GM23338 (cell line): ENCODE results near the gene VIPAS39. TPM values are rescaled to one million over a fixed set of nuclear protein-coding genes. Genes with fewer than 3 reads are reported as not detected.

ENCODE experiments used
- ATAC-seq: fragments of 200-7000 bp; cut with Tn5 transposase; 3 replicates; pipeline ENCODE4 v1.9.1; 2020
- DNase-seq: peaks from one replicate; pipeline ENCODE4 v3.0.0-alpha.2; 2015; ENCODE audit warnings: low spot score
- H2AFZ ChIP-seq: fragments of 200-600 bp; sonication (generic); 2 replicates; pipeline ENCODE4 v1.8.0; 2016; ENCODE audit warnings: antibody characterized with exemption, mild to moderate bottlenecking, moderate library complexity
- H3F3A ChIP-seq: fragments of 200-600 bp; sonication (generic); replicated peaks from 2 replicates; pipeline ENCODE4 v1.8.0; 2017; ENCODE audit warnings: antibody characterized with exemption, mixed run types, low read depth
- H3K27ac ChIP-seq: fragments of 200-600 bp; sonication (generic); 2 replicates; pipeline ENCODE4 v1.6.1; 2016; ENCODE audit warnings: low read depth
- H3K27me3 ChIP-seq: fragments of 200-600 bp; sonication (generic); 2 replicates; pipeline ENCODE4 v1.8.0; 2016; ENCODE audit warnings: mild to moderate bottlenecking, mixed run types, moderate library complexity; ENCODE audit not compliant: insufficient read depth
- H3K36me3 ChIP-seq: fragments of 200-600 bp; sonication (generic); 2 replicates; pipeline ENCODE4 v1.8.0; 2016; ENCODE audit warnings: mild to moderate bottlenecking; ENCODE audit not compliant: insufficient read depth
- H3K4me1 ChIP-seq: fragments of 200-600 bp; sonication (generic); 2 replicates; pipeline ENCODE4 v1.8.0; 2016; ENCODE audit warnings: mild to moderate bottlenecking, moderate library complexity; ENCODE audit not compliant: insufficient read depth
- H3K4me2 ChIP-seq: fragments of 200-600 bp; sonication (generic); 2 replicates; pipeline ENCODE4 v1.7.1; 2017; ENCODE audit warnings: mixed run types
- H3K4me3 ChIP-seq: fragments of 200-600 bp; sonication (generic); 2 replicates; pipeline ENCODE4 v1.6.1; 2016; ENCODE audit warnings: mixed run types
- H3K79me2 ChIP-seq: fragments of 200-600 bp; sonication (generic); replicated peaks from 2 replicates; pipeline ENCODE4 v1.8.0; 2017; ENCODE audit warnings: mild to moderate bottlenecking; ENCODE audit not compliant: insufficient read depth
- H3K9me2 ChIP-seq: fragments of 200-600 bp; sonication (generic); 2 replicates; pipeline ENCODE4 v1.8.0; 2017; ENCODE audit not compliant: insufficient read depth
- H4K20me1 ChIP-seq: fragments of 200-600 bp; sonication (generic); replicated peaks from 2 replicates; pipeline ENCODE4 v1.8.0; 2017; ENCODE audit warnings: mild to moderate bottlenecking; ENCODE audit not compliant: insufficient read depth
- H3K27ac Mint-ChIP-seq: 2 replicates; pipeline ENCODE4 v1.8.0; 2020; ENCODE audit warnings: inconsistent platforms, mild to moderate bottlenecking, moderate library complexity, mixed read lengths
- H3K27me3 Mint-ChIP-seq: 3 replicates; pipeline ENCODE4 v1.8.0; 2022; ENCODE audit warnings: low read depth, mild to moderate bottlenecking, moderate library complexity, mixed read lengths, inconsistent platforms; ENCODE audit not compliant: insufficient read depth, poor library complexity
- H3K36me3 Mint-ChIP-seq: 3 replicates; pipeline ENCODE4 v1.8.0; 2021; ENCODE audit warnings: low read depth, mild to moderate bottlenecking, inconsistent platforms, moderate library complexity, mixed read lengths
- H3K4me1 Mint-ChIP-seq: 3 replicates; pipeline ENCODE4 v1.8.0; 2020; ENCODE audit warnings: mild to moderate bottlenecking, inconsistent platforms, mixed read lengths
- H3K4me3 Mint-ChIP-seq: 3 replicates; pipeline ENCODE4 v1.8.0; 2021; ENCODE audit warnings: moderate library complexity, mild to moderate bottlenecking, inconsistent platforms, mixed read lengths
- H3K9me3 Mint-ChIP-seq: 3 replicates; pipeline ENCODE4 v1.8.0; 2020; ENCODE audit warnings: moderate library complexity, mild to moderate bottlenecking, inconsistent platforms, mixed read lengths
- CREB1 ChIP-seq: fragments of 250-450 bp; sonication (Bioruptor Pico); IDR thresholded peaks from 2 replicates; pipeline ENCODE4 v1.5.0; 2020; ENCODE audit warnings: low read depth, mild to moderate bottlenecking, moderate library complexity
- EZH2 ChIP-seq: fragments of 200-600 bp; sonication (generic); IDR thresholded peaks from one replicate; pipeline ENCODE4 v1.8.0; 2017; ENCODE audit warnings: antibody characterized with exemption, mild to moderate bottlenecking, low read depth; ENCODE audit not compliant: unreplicated experiment
- EZH2phosphoT487 ChIP-seq: fragments of 200-600 bp; sonication (generic); IDR thresholded peaks from one replicate; pipeline ENCODE4 v1.8.1; 2018; ENCODE audit warnings: antibody characterized with exemption; ENCODE audit not compliant: unreplicated experiment
- JUNB ChIP-seq: IDR thresholded peaks from one replicate; pipeline ENCODE4 v1.6.1; 2016; ENCODE audit warnings: antibody characterized with exemption; ENCODE audit not compliant: unreplicated experiment
- NANOG ChIP-seq: IDR thresholded peaks from 2 replicates; pipeline ENCODE4 v1.6.1; 2016; ENCODE audit warnings: antibody characterized with exemption, borderline replicate concordance
- POLR2AphosphoS5 ChIP-seq: IDR thresholded peaks from 2 replicates; pipeline ENCODE4 v1.6.1; 2016; ENCODE audit warnings: antibody characterized with exemption, low read depth
- REST ChIP-seq: IDR thresholded peaks from one replicate; pipeline ENCODE4 v1.6.1; 2018; ENCODE audit warnings: antibody characterized with exemption; ENCODE audit not compliant: unreplicated experiment
- STAT1 ChIP-seq: IDR thresholded peaks from one replicate; pipeline ENCODE4 v1.6.1; 2016; ENCODE audit warnings: antibody characterized with exemption; ENCODE audit not compliant: unreplicated experiment
- ZNF114 ChIP-seq: fragments of 250-450 bp; sonication (Bioruptor Pico); IDR thresholded peaks from 2 replicates; pipeline ENCODE4 v1.5.0; 2020; ENCODE audit warnings: mild to moderate bottlenecking, moderate library complexity
- ZNF331 ChIP-seq: fragments of 250-450 bp; sonication (Bioruptor Pico); IDR thresholded peaks from 2 replicates; pipeline ENCODE4 v1.5.0; 2020; ENCODE audit warnings: low read depth, mild to moderate bottlenecking, moderate library complexity
- ZNF462 ChIP-seq: fragments of 250-450 bp; sonication (Bioruptor Pico); IDR thresholded peaks from 2 replicates; pipeline ENCODE4 v1.5.0; 2020; ENCODE audit warnings: mild to moderate bottlenecking, moderate library complexity
- polyA plus RNA-seq: library from polyadenylated mRNA; unstranded; fragments of >200 nt; fragmentation: Nextera tagmentation; extraction: Ambion mirVana; gene quantifications from 2 replicates; pipeline ENCODE4 v1.2.1, GENCODE V29; 2016
- total RNA-seq: library from RNA; depleted of rRNA; stranded (reverse); fragments of >200 nt; shearing (Covaris generic); gene quantifications from 2 replicates; pipeline ENCODE4 v1.2.3, GENCODE V29; 2014
- TF ChIP-seq, protein P1 (sequence below): IDR thresholded peaks from 2 replicates; pipeline ENCODE4 v1.6.1; 2016; ENCODE audit warnings: antibody characterized with exemption
- TF ChIP-seq, protein P2 (sequence below), 2 experiments: fragments of 200-600 bp in 1 of 2; sonication (generic) in 1 of 2; conservative IDR thresholded peaks; 2 replicates each; pipeline versions ENCODE4 v1.5.1 to v1.6.1; 2016 to 2017; ENCODE audit warnings: antibody characterized with exemption in 2 of 2, low read depth in 2 of 2, mild to moderate bottlenecking in 2 of 2, moderate library complexity in 1 of 2

Gene VIPAS39
- total and polyA plus RNA-seq, 2 experiments from 2014 or later, result 9.4 to 21.8 TPM

GRCh38 chr14:77407158-77407557 lies 50.2 kb downstream of the VIPAS39 start:
- H3K79me2 ChIP-seq, result no peaks in the 10 kb centered on the region
- no peak overlapping the region for H3K4me2 ChIP-seq
- H3K36me3 ChIP-seq, result no peaks in the 10 kb centered on the region
- Mint-ChIP-seq H3K4me1 (peaks cover 4% of the 10 kb centered on the region; the same call in 2 of the 3 replicates), H3K27me3 (no peaks in the 10 kb centered on the region), H3K27ac (no peak overlapping the region), H3K9me3 (no peaks in the 10 kb centered on the region), H3K4me3 (no peak overlapping the region), H3K36me3 (no peaks in the 10 kb centered on the region)
- H3K4me1 ChIP-seq, result no peaks in the 10 kb centered on the region
- no peak for TF ChIP-seq JUNB
- TF ChIP-seq REST, result no peak
- TF ChIP-seq ZNF331 (CRISPR knock-in tag), result no peak
- TF ChIP-seq ZNF114 (CRISPR knock-in tag), result no peak
- no peak for TF ChIP-seq EZH2
- no peak for TF ChIP-seq POLR2AphosphoS5
- TF ChIP-seq STAT1, result no peak
- TF ChIP-seq ZNF462 (CRISPR knock-in tag), result no peak
- no peak for TF ChIP-seq NANOG
- no peak for TF ChIP-seq EZH2phosphoT487
- TF ChIP-seq CREB1, result no peak
- TF ChIP-seq, protein P1, sequence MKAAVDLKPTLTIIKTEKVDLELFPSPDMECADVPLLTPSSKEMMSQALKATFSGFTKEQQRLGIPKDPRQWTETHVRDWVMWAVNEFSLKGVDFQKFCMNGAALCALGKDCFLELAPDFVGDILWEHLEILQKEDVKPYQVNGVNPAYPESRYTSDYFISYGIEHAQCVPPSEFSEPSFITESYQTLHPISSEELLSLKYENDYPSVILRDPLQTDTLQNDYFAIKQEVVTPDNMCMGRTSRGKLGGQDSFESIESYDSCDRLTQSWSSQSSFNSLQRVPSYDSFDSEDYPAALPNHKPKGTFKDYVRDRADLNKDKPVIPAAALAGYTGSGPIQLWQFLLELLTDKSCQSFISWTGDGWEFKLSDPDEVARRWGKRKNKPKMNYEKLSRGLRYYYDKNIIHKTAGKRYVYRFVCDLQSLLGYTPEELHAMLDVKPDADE, result no peak
- TF ChIP-seq, protein P2, sequence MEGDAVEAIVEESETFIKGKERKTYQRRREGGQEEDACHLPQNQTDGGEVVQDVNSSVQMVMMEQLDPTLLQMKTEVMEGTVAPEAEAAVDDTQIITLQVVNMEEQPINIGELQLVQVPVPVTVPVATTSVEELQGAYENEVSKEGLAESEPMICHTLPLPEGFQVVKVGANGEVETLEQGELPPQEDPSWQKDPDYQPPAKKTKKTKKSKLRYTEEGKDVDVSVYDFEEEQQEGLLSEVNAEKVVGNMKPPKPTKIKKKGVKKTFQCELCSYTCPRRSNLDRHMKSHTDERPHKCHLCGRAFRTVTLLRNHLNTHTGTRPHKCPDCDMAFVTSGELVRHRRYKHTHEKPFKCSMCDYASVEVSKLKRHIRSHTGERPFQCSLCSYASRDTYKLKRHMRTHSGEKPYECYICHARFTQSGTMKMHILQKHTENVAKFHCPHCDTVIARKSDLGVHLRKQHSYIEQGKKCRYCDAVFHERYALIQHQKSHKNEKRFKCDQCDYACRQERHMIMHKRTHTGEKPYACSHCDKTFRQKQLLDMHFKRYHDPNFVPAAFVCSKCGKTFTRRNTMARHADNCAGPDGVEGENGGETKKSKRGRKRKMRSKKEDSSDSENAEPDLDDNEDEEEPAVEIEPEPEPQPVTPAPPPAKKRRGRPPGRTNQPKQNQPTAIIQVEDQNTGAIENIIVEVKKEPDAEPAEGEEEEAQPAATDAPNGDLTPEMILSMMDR (conservative IDR thresholded peaks at IDR 0.05; ENCODE audit: low read depth in 2 of 2), result no peak
- DNase-seq, result no peak
- H3K4me3 ChIP-seq, result no peak overlapping the region
- no peaks in the 10 kb centered on the region for H3K27me3 ChIP-seq
- H3F3A ChIP-seq, result no peaks in the 10 kb centered on the region
- no peak overlapping the region for H3K27ac ChIP-seq
- no peaks in the 10 kb centered on the region for H4K20me1 ChIP-seq
- H3K9me2 ChIP-seq, result no peaks in the 10 kb centered on the region
- H2AFZ ChIP-seq, result peak overlapping the region; percentile 85
- no peak for ATAC-seq
